Left ventricle myocardium inferior (tissue), 1 donor: ENCODE data around the gene RPSA. TPM values are rescaled to one million over a fixed set of nuclear protein-coding genes. Genes with fewer than 3 reads are reported as not detected.
"Not testable (repeated sequence)": the region's sequence is repeated elsewhere in the genome, so short reads cannot be mapped to it uniquely, and the experiment has no call there.

Source experiments
- DNase-seq: peaks from one replicate; pipeline ENCODE4 v3.0.0-alpha.2; 2020
- H3K27ac ChIP-seq: fragments of 200-600 bp; replicated peaks from 2 replicates; pipeline ENCODE4 v1.8.0; 2021
- H3K27me3 ChIP-seq: fragments of 200-600 bp; 2 replicates; pipeline ENCODE4 v1.8.0; 2021; ENCODE audit warnings: low read depth
- H3K36me3 ChIP-seq: fragments of 200-600 bp; 2 replicates; pipeline ENCODE4 v1.8.0; 2021
- H3K4me1 ChIP-seq: fragments of 200-600 bp; 2 replicates; pipeline ENCODE4 v1.8.0; 2021
- H3K4me3 ChIP-seq: fragments of 200-600 bp; 2 replicates; pipeline ENCODE4 v1.8.0; 2021; ENCODE audit warnings: mild to moderate bottlenecking, moderate library complexity
- H3K9me3 ChIP-seq: fragments of 200-600 bp; replicated peaks from 2 replicates; pipeline ENCODE4 v1.8.0; 2021
- intact Hi-C: fragments of 100-400 bp; cut with micrococcal nuclease; formaldehyde crosslinking; loops from one replicate; pipeline ENCODE4 v1.11.0; 2022
- total RNA-seq: library from RNA; stranded (reverse); fragmentation: NEBNext Ultra II Directional; extraction: Animal tissue kit (Norgen Biotek cat#: 25700); gene quantifications from one replicate; pipeline ENCODE4 v1.2.1, GENCODE V29; 2021
- TF ChIP-seq, protein P1 (sequence below): fragments of 200-600 bp; IDR thresholded peaks from 2 replicates; pipeline ENCODE4 v1.8.0; 2021; ENCODE audit warnings: antibody characterized with exemption, mild to moderate bottlenecking, borderline replicate concordance
- donor health status: DM: no; HTN: yes; CAD: no; lungs with severe emphysema.

Gene RPSA
- total RNA-seq, 1 donor from 2014 or later, result 404 TPM

DNA sequence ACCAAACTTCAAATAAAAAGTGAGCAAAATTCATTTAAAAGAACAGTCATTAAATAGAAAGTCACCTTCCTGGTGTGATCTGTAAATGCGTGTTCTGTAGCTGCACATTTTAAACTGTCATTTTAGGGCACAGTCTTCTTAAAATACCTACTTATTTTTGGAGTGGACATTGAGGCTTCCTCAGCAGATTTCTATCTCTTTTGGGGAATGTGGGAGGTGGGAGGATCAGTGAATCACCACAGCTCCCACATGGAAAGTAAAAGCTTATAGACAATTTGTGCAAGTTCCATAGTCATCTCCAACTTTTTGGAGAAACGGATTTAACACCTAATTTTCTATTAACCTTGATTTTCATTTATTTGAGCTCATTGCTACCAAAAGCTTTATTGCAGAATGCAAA lies 39.9 kb downstream of the RPSA start:
- Histone ChIP-seq H3K27ac (no peak overlapping the region), H3K4me1 (peaks cover 3% of the 10 kb centered on the region), H3K36me3 (no peaks in the 10 kb centered on the region), H3K4me3 (no peak overlapping the region), H3K9me3 (no peaks in the 10 kb centered on the region), H3K27me3 (peaks cover 4% of the 10 kb centered on the region)
- intact Hi-C loops, result no loop called here
- TF ChIP-seq, protein P1, sequence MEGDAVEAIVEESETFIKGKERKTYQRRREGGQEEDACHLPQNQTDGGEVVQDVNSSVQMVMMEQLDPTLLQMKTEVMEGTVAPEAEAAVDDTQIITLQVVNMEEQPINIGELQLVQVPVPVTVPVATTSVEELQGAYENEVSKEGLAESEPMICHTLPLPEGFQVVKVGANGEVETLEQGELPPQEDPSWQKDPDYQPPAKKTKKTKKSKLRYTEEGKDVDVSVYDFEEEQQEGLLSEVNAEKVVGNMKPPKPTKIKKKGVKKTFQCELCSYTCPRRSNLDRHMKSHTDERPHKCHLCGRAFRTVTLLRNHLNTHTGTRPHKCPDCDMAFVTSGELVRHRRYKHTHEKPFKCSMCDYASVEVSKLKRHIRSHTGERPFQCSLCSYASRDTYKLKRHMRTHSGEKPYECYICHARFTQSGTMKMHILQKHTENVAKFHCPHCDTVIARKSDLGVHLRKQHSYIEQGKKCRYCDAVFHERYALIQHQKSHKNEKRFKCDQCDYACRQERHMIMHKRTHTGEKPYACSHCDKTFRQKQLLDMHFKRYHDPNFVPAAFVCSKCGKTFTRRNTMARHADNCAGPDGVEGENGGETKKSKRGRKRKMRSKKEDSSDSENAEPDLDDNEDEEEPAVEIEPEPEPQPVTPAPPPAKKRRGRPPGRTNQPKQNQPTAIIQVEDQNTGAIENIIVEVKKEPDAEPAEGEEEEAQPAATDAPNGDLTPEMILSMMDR, result no peak
- DNase-seq, result no peak

DNA sequence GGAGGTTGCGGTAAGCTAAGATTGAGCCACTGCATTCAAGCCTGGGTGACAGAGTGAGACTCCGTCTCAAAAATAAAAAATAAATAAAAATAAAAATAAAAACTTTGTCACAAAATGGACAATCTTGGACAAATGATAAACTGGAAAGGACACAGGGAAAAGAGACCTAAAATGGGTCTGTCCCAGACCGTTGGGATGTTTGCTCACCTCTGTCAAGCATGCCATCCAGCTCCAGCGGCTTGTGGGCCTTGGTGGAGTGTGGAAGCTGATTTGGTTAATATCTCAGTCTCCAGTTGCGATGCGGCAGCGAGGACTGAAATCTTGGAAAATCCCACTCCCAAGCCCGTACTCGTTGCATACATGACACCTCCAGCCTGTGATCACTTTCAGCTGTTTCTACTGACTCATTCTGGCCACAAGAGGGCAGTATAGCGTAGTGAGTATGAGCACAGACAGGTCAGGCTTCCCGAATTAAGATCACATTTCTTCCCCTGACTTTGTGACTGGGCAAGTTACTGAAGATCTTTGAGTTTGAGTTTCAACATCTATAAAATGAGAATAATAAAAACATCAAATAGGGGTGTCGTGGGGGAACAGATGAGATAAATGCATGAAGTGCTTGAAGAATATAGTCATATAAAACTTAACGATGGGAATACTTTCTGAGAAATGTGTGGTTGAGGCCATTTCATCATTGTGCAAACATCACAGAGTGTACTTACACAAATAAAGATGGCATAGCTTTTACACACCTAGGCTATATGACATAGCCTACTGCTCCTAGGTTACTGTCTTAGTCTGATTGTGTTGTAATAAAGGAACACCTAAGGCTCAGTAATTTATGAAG lies 41.3 kb downstream of the RPSA start:
- Histone ChIP-seq H3K27me3 (peaks cover 4% of the 10 kb centered on the region), H3K36me3 (no peaks in the 10 kb centered on the region), H3K4me3 (no peak overlapping the region), H3K27ac (no peak overlapping the region), H3K9me3 (no peaks in the 10 kb centered on the region), H3K4me1 (peaks cover 3% of the 10 kb centered on the region)
- no peak for DNase-seq
- TF ChIP-seq, protein P1, result peak; percentile 95
- intact Hi-C loops, result no loop called here

DNA sequence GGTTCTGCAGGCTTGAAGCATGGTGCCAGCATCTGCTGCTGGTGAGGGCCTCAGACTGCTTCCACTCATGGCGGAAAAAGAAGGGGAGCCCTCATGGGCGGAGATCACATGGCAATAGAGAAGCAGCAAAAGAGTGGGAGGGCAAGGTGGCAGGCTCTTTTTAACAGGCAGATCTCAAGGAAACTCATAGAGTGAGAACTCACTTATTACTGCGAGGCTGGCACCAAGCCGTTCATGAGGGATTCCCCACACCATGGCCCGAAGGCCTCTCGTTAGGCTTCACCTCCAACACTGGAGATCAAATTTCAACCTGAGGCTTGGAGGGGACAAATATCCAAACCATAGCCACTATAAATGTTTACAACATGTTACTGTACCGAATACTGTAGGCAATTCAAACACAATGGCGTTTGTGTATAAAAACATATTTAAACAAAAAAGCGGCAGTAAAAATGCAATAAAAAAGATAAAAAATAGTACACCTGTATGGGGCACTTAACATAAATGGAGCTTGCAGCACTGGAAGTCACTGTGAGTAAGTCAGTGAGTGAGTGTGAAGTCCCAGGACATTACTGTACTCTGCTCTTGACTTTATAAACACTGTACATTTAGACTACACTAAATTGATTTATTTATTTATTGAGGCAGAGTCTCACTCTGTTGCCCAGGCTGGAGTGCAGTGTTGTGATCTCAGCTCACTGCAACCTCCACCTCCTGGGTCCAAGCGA lies 42.1 kb downstream of the RPSA start:
- no peak overlapping the region for H3K4me3 ChIP-seq

DNA sequence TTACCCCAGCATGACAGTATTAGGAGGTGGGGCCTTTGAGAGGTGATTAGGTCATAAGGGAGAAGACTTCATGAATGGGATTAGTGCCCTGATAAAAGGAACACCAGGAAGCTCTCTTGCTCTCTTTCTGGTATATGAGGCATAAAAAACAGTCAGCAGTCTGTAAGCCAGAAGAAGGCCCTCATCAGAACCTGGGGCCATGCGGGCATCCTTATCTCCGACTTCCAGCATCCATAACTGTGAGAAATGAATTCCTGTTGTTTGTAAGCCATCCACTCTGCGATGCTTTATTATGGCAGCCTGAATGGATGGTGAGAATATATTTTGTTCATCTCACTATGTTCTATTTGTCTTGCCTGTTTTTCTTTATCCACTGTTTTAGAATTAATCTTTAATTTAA lies 43.3 kb downstream of the RPSA start:
- intact Hi-C loops, result no loop called here
- TF ChIP-seq, protein P1, result no peak
- Histone ChIP-seq H3K27ac (no peak overlapping the region), H3K36me3 (no peaks in the 10 kb centered on the region), H3K4me1 (peaks cover 3% of the 10 kb centered on the region), H3K27me3 (peaks cover 17% of the 10 kb centered on the region), H3K4me3 (no peak overlapping the region), H3K9me3 (no peaks in the 10 kb centered on the region)
- no peak for DNase-seq

More for the DNA sequence above, 42.1 kb downstream of the RPSA start:
- no peak for DNase-seq
- intact Hi-C loops, result no loop called here
- Histone ChIP-seq H3K36me3 (no peaks in the 10 kb centered on the region), H3K27me3 (peaks cover 10% of the 10 kb centered on the region), H3K27ac (no peak overlapping the region), H3K4me1 (peaks cover 3% of the 10 kb centered on the region), H3K9me3 (no peaks in the 10 kb centered on the region)
- TF ChIP-seq, protein P1, result no peak

DNA sequence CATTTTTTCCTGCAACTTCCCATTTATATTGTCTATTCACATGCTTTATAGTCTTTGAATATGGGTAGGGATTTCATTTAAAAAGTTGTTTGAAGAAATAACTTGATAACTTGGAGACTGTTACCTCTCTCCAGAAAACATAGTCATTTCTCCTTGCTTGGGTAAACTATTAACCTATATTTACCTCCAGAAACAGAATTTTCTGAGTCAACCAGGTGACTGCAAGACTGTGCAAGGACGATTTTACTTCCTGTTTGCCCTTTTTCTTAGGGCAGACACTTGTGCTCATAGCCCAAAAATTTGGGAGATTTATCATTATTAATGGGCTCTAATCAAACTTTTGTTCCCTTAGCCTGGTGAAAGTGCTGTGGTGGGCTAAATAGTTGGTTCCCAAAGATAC lies 46.6 kb downstream of the RPSA start:
- no peaks in the 10 kb centered on the region for H3K9me3 ChIP-seq
- no peak overlapping the region for H3K4me3 ChIP-seq
- intact Hi-C loops, result no loop called here
- H3K27ac ChIP-seq, result no peak overlapping the region
- no peaks in the 10 kb centered on the region for H3K36me3 ChIP-seq
- DNase-seq, result no peak
- peaks cover 29% of the 10 kb centered on the region for H3K27me3 ChIP-seq
- TF ChIP-seq, protein P1, result no peak
- no peaks in the 10 kb centered on the region for H3K4me1 ChIP-seq

DNA sequence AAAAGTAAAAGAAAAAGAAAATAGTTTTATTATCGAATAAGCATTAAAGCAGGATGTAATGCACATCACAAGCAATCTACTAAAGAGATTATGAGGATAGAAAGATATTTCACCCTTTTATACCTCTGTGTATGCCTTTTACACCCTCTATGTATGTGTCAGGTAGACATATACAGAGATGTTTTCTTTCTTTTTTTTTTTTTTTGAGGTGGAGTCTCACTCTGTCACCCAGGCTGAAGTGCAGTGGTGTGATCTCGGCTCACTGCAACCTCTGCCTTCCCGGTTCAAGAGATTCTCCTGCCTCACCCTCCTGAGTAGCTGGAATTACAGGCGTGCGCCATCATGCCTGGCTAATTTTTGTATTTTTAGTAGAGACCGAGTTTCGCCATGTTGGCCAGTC lies 47.4 kb downstream of the RPSA start:
- H3K4me1 ChIP-seq, H3K36me3 ChIP-seq, H3K4me3 ChIP-seq, DNase-seq, intact Hi-C loops, H3K9me3 ChIP-seq, H3K27ac ChIP-seq: not testable (repeated sequence)
- H3K27me3 ChIP-seq, result peaks cover 33% of the 10 kb centered on the region
